AG09319 (cell line): Measurements from ENCODE around the gene C16orf95.

Experiments used
- DNase-seq: peaks from one replicate; pipeline ENCODE4 v3.0.0-alpha.2; 2010; ENCODE audit warnings: low read depth; ENCODE audit errors: extremely low read depth
- CTCF ChIP-seq: IDR thresholded peaks from 2 replicates; pipeline ENCODE4 v1.5.1; 2011; ENCODE audit warnings: low read depth, mild to moderate bottlenecking, inconsistent platforms, low read length, moderate library complexity

C16orf95 gene

GRCh38 chr16:87360862-87361610 is 43.8 kb upstream of the C16orf95 start:
- no peak for TF ChIP-seq CTCF
- DNase-seq, result no peak

- no peak for DNase-seq
- TF ChIP-seq CTCF, result no peak
These were observed 41.9 kb upstream of the C16orf95 start for GRCh38 chr16:87359121-87359520.

- no peak for DNase-seq
- TF ChIP-seq CTCF, result no peak
These were observed 41.5 kb upstream of the C16orf95 start for GRCh38 chr16:87358696-87359095.

GRCh38 chr16:87358250-87358649 is 41.1 kb upstream of the C16orf95 start:
- DNase-seq, result no peak
- TF ChIP-seq CTCF, result no peak

GRCh38 chr16:87356491-87356853 is 39.3 kb upstream of the C16orf95 start:
- TF ChIP-seq CTCF, result no peak
- DNase-seq, result no peak

- DNase-seq, result no peak
- TF ChIP-seq CTCF, result no peak
These were observed 36.4 kb upstream of the C16orf95 start for GRCh38 chr16:87353613-87354012.

GRCh38 chr16:87352818-87353217 is 35.6 kb upstream of the C16orf95 start:
- no peak for DNase-seq
- TF ChIP-seq CTCF, result no peak
